AG09319 (cell line): ENCODE results near the gene SLC7A5.
A peak's percentile ranks its signal among the peaks of the same experiment; 100 is the strongest.
"Not testable (repeated sequence)": the region's sequence is repeated elsewhere in the genome, so short reads cannot be mapped to it uniquely, and the experiment has no call there.

Experiments used
- DNase-seq: peaks from one replicate; pipeline ENCODE4 v3.0.0-alpha.2; 2010; ENCODE audit warnings: low read depth; ENCODE audit errors: extremely low read depth
- TF ChIP-seq, protein P1 (sequence below): IDR thresholded peaks from 2 replicates; pipeline ENCODE4 v1.5.1; 2011; ENCODE audit warnings: low read depth, mild to moderate bottlenecking, inconsistent platforms, low read length, moderate library complexity

SLC7A5 gene

GRCh38 chr16:87897521-87898505 is 28.5 kb upstream of the SLC7A5 start:
- no peak for DNase-seq
- TF ChIP-seq, protein P1, sequence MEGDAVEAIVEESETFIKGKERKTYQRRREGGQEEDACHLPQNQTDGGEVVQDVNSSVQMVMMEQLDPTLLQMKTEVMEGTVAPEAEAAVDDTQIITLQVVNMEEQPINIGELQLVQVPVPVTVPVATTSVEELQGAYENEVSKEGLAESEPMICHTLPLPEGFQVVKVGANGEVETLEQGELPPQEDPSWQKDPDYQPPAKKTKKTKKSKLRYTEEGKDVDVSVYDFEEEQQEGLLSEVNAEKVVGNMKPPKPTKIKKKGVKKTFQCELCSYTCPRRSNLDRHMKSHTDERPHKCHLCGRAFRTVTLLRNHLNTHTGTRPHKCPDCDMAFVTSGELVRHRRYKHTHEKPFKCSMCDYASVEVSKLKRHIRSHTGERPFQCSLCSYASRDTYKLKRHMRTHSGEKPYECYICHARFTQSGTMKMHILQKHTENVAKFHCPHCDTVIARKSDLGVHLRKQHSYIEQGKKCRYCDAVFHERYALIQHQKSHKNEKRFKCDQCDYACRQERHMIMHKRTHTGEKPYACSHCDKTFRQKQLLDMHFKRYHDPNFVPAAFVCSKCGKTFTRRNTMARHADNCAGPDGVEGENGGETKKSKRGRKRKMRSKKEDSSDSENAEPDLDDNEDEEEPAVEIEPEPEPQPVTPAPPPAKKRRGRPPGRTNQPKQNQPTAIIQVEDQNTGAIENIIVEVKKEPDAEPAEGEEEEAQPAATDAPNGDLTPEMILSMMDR: no peak

DNA sequence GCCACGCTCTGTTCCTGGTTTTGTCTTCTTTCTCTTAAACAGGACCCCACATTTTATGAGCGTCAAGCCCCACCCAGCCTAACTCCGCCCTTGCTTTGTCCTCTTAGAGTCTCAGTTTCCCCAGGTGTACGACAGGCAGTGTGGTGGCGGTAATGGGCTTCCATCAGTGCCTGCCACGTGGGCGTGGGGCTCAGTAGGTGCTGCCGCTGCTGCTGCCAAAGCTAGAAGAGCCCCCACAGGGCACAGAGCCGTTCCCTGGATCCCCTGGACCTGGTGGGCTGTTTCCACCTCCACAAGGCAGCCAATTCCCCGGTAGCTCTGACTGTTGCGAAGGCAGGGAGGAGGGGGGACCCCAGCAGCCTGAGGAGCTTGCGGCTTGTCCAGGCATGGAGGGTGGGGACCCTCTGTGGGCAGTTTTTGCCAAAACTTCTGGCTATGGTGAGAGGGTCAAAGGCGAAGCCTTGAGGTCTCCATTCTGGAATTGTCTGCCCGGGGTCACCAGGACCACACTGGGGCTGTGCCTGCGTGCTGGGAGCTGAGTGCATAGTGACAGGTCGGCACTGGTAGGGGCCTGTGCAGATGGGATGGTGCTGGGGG is 27.7 kb upstream of the SLC7A5 start:
- DNase-seq: not testable (repeated sequence)

- DNase-seq: not testable (repeated sequence)
These were observed 27.0 kb upstream of the SLC7A5 start for GRCh38 chr16:87896176-87896890.

- TF ChIP-seq, protein P1: no peak
- no peak for DNase-seq
These were observed 26.4 kb upstream of the SLC7A5 start for GRCh38 chr16:87895641-87896141.

- DNase-seq: not testable (repeated sequence)
These were observed 24.7 kb upstream of the SLC7A5 start for GRCh38 chr16:87894005-87894404.

- no peak for DNase-seq
- TF ChIP-seq, protein P1: no peak
These were observed 22.5 kb upstream of the SLC7A5 start for GRCh38 chr16:87891764-87892163.

DNA sequence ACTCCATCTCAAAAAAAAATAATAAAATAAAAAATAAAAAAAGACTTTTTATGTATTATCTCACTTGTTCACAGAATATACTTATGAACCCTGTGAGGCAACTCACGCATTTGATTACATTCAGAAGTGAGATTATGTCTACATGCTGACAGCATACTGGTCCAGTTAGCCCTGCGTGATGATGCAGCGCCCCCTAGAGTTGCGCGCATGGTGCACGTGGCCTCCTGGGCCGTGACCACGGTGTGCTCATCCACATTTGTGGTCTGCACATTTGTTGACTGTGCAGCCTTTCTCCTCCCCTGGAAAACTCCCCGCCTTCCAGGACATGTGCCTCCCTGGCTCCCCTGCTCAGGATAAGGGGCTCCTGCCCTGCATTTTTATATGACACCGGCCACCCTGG is 20.5 kb upstream of the SLC7A5 start:
- DNase-seq: not testable (repeated sequence)
- TF ChIP-seq, protein P1: peak; percentile 0

DNA sequence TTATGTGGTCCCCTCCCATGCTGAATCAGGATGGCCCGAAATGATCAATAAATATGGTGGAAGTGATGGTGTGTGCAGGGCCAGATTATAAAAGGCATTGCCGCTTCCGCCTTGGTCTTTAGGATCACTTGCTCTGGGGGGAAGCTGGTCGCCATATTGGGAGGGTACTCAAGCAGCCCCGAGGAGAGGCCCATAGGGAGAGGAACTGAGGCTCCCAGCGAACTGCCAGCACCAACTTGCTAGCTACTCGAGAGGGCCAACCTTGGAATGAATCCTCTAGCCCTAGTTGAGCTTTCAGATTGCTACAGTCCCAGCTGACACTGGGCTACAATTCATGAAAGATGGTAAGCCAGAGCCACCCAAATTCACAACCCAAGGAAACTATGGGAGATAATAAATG is 19.0 kb upstream of the SLC7A5 start:
- not testable (repeated sequence) for DNase-seq

DNA sequence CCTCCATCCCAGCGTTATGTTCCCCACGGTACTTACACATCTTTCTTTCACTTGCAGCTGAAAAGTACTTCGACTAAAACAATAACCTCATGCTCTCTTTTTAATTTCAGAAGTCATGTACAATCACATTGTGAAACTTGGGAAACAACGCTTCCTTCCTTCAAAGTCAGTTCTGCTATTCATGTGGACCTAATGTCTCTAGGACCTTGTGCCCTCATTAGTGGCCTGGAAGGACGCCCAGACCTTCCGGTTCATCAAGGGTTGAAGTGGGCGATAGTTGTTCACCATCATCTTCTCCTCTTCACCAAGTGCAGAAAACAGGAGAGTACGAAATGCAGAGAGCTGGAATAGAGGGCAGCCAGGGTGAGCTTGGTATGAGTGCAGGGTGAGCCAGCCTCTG is 18.6 kb upstream of the SLC7A5 start:
- DNase-seq: not testable (repeated sequence)

DNA sequence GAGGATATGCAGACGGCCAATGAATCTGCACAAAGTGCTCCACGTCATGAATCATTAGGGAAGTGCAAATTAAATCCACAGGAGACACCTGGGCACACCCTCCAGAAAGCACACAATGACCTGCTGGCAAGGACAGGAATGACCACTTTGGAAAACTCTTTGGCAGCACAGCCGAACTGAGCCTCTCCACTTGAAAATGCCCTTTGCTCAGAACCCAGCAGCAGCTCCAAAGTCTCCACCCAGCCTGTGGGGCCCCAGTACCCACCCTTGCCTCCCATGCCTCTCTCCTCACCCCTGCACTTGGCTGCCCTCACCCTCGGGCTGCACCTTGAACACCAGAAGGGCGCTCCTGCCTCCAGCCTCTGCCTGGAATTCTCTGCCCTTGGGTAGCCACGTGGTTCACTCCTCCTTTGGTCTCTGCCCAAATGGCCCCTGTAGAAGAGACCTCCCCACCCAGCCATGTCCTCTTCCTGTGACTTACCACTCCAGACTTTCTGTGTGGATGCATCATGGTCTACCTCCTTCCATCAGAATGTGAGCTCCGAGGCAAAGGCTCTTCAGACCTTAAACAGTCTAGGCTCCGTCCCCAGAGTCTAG is 16.2 kb upstream of the SLC7A5 start:
- DNase-seq: not testable (repeated sequence)
